ENCODE measurements around the gene SOD1. TPM values are rescaled to one million over a fixed set of nuclear protein-coding genes. Genes with fewer than 3 reads are reported as not detected.
"Not testable (repeated sequence)": the region's sequence is repeated elsewhere in the genome, so short reads cannot be mapped to it uniquely, and the experiment has no call there.

SOD1 gene
- total RNA-seq, 6 experiments from 2014 or later: 236 to 290 (median 281) TPM

DNA sequence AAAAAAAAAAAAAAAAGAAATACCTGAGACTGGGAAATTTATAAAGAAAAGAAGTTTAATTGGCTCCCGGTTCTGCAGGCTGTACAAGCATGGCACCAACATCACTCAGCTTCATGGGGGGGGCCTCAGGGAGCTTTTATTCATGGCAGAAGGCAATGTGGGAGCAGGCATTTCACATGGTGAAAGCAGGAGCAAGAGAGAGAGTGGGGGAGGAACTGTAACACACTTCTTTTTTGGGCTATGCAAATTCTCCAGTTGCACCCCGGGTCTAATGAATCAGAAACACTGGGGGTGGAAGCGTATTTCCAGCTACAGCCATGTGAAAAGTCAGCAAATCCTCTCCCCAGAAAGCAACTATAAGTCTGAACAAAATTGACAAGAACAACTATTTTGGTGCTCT, 11.8 kb upstream of the SOD1 start:
- no peaks in the 10 kb centered on the region for H3K9me3 Mint-ChIP-seq
- TF ChIP-seq, protein P1, sequence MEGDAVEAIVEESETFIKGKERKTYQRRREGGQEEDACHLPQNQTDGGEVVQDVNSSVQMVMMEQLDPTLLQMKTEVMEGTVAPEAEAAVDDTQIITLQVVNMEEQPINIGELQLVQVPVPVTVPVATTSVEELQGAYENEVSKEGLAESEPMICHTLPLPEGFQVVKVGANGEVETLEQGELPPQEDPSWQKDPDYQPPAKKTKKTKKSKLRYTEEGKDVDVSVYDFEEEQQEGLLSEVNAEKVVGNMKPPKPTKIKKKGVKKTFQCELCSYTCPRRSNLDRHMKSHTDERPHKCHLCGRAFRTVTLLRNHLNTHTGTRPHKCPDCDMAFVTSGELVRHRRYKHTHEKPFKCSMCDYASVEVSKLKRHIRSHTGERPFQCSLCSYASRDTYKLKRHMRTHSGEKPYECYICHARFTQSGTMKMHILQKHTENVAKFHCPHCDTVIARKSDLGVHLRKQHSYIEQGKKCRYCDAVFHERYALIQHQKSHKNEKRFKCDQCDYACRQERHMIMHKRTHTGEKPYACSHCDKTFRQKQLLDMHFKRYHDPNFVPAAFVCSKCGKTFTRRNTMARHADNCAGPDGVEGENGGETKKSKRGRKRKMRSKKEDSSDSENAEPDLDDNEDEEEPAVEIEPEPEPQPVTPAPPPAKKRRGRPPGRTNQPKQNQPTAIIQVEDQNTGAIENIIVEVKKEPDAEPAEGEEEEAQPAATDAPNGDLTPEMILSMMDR (IDR thresholded peaks at IDR 0.05): no peak
- H3K36me3 Mint-ChIP-seq (ENCODE audit: low read depth): no peaks in the 10 kb centered on the region
- H3K4me3 Mint-ChIP-seq: no peak overlapping the region
- no peaks in the 10 kb centered on the region for H3K4me1 Mint-ChIP-seq (ENCODE audit: low read depth)
- H3K27ac Mint-ChIP-seq: no peak overlapping the region
- DNase-seq: no peak
- H3K27me3 Mint-ChIP-seq (ENCODE audit: insufficient read depth): peaks cover 3% of the 10 kb centered on the region; the same call in 1 of the 2 replicates

- no peak overlapping the region for H3K27ac Mint-ChIP-seq
- H3K27me3 Mint-ChIP-seq (ENCODE audit: insufficient read depth): peaks cover 7% of the 10 kb centered on the region; the same call in 1 of the 2 replicates
- H3K36me3 Mint-ChIP-seq (ENCODE audit: low read depth): no peaks in the 10 kb centered on the region
- no peak overlapping the region for H3K4me3 Mint-ChIP-seq
- TF ChIP-seq, protein P1 (IDR thresholded peaks at IDR 0.05): no peak
- DNase-seq: no peak
- H3K4me1 Mint-ChIP-seq (ENCODE audit: low read depth): no peaks in the 10 kb centered on the region
- no peaks in the 10 kb centered on the region for H3K9me3 Mint-ChIP-seq
Observed at GRCh38 chr21:31650930-31651329, 8.6 kb upstream of the SOD1 start.

GRCh38 chr21:31651491-31651890, 8.0 kb upstream of the SOD1 start:
- H3K4me1 Mint-ChIP-seq (ENCODE audit: low read depth); H3K36me3 Mint-ChIP-seq (ENCODE audit: low read depth); H3K4me3 Mint-ChIP-seq; DNase-seq; H3K9me3 Mint-ChIP-seq; H3K27me3 Mint-ChIP-seq (ENCODE audit: insufficient read depth); H3K27ac Mint-ChIP-seq: not testable (repeated sequence)

DNA sequence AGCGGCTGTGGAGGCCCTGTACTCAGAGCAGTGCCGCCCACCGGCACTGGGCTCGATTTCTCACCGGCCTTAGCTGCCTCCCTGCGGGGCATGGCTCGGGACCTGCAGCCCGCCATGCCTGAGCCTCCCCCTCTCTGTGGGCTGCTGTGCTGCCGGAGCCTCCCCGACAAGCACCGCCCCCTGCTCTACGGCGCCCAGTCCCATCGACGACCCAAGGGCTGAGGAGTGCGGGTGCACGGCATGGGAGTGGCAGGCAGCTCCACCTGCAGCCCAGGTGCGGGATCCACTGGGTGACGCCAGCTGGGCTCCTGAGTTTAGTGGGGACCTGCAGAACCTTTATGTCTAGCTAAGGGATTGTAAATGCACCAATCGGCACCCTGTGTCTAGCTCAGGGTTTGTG, 5.2 kb upstream of the SOD1 start:
- H3K9me3 Mint-ChIP-seq: no peaks in the 10 kb centered on the region
- no peaks in the 10 kb centered on the region for H3K36me3 Mint-ChIP-seq (ENCODE audit: low read depth)
- H3K27ac Mint-ChIP-seq: no peak overlapping the region
- DNase-seq: no peak
- peaks cover 15% of the 10 kb centered on the region for H3K4me1 Mint-ChIP-seq (ENCODE audit: low read depth)
- H3K4me3 Mint-ChIP-seq: no peak overlapping the region
- peaks cover 5% of the 10 kb centered on the region; the same call in 1 of the 2 replicates for H3K27me3 Mint-ChIP-seq (ENCODE audit: insufficient read depth)
- TF ChIP-seq, protein P1 (IDR thresholded peaks at IDR 0.05): no peak

DNA sequence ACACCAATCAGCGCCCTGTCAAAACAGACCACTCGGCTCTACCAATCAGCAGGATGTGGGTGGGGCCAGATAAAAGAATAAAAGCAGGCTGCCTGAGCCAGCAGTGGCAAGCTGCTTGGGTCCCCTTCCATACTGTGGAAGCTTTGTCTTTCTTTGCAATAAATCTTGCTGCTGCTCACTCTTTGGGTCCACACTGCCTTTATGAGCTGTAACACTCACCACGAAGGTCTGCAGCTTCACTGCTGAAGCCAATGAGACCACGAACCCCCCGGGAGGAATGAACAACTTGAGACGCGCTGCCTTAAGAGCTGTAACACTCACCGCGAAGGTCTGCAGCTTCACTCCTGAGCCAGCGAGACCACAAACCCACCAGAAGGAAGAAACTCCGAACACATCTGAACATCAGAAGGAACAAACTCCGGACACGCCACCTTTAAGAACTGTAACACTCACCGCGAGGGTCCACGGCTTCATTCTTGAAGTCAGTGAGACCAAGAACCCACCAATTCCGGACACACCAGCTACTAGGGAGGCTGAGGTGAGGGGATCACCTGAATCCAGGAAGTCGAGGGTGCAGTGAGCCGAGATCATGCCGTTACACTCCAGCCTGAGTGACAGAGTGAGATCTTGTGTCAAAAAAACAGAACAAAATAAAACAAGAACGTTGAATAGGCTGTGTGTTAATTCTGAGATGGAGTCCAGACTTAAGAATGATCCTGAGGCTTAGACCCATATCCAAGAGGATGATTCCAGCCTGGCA, 4.5 kb upstream of the SOD1 start:
- H3K27ac Mint-ChIP-seq; H3K36me3 Mint-ChIP-seq (ENCODE audit: low read depth); H3K9me3 Mint-ChIP-seq; H3K4me3 Mint-ChIP-seq; DNase-seq; H3K27me3 Mint-ChIP-seq (ENCODE audit: insufficient read depth): not testable (repeated sequence)
- peaks cover 15% of the 10 kb centered on the region for H3K4me1 Mint-ChIP-seq (ENCODE audit: low read depth)

DNA sequence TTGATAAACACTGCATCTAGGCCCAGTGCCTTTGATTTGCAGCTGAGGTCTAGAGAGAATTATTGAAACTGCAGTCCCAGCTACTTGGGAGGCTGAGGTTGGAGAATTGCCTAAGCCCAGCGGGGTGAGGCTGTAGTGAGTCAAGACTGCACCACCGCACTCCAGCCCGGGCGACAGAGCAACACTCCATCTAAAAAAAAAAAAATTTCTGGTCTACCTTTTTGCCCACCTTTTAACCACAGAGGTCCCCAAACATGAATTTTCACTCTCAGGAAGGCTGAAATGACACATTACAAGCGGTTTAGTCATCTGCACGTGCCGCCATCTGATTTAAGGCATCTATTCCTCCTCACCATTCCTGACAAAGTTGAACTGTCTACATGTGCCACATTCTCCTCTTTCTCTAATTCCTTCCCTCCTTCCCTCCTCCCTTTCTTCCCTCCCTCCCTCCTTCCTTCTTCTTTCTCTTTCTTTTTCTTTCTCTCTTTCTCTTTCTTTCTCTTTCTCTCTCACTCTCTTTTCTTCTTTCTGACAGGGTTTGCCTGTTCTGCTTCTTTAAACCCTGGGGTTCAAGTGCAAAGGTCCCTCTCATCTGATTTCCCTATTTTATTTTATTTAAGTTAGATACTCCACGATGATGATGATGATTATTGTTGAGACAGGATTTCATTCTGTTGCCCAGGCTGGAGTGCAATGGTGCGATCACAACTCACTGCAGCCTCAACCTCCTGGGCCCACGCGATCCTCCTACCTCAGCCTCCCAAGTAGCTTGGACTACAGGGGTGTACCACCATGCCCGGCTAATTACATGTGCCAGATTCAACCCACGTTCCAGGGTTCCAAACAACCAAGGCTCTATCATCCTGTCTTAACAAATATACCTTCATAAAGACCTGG, 3.0 kb upstream of the SOD1 start:
- Mint-ChIP-seq H3K27ac (no peak overlapping the region), H3K9me3 (no peaks in the 10 kb centered on the region), H3K27me3 (ENCODE audit: insufficient read depth) (peaks cover 7% of the 10 kb centered on the region), H3K36me3 (ENCODE audit: low read depth) (0 out of 2 replicates have a peak, but pooled peaks cover 5% of the 10 kb centered on the region), H3K4me1 (ENCODE audit: low read depth) (peaks cover 25% of the 10 kb centered on the region), H3K4me3 (no peak overlapping the region)
- TF ChIP-seq, protein P1 (IDR thresholded peaks at IDR 0.05): no peak
- no peak for DNase-seq
